Stimulated activated CD8-positive, alpha-beta memory T cell treated with anti-CD3 and anti-CD28 coated beads, Interleukin-4, amount 100 ng/mL, for 24 hours (primary cell): ENCODE results near the gene CASKIN1.
"Not testable (repeated sequence)": the region's sequence is repeated elsewhere in the genome, so short reads cannot be mapped to it uniquely, and the experiment has no call there.

Experiments
- DNase-seq: peaks from one replicate; pipeline ENCODE4 v3.0.0-alpha.2; 2020; ENCODE audit warnings: low read depth

CASKIN1 gene

GRCh38 chr16:2135071-2135470, 61.3 kb downstream of the CASKIN1 start:
- not testable (repeated sequence) for DNase-seq

GRCh38 chr16:2133797-2134196, 62.6 kb downstream of the CASKIN1 start:
- DNase-seq, result not testable (repeated sequence)

GRCh38 chr16:2129890-2130447, 66.4 kb downstream of the CASKIN1 start:
- not testable (repeated sequence) for DNase-seq

- not testable (repeated sequence) for DNase-seq
Measured at GRCh38 chr16:2129251-2129650, 67.2 kb downstream of the CASKIN1 start.

GRCh38 chr16:2127630-2128280, 68.7 kb downstream of the CASKIN1 start:
- DNase-seq, result not testable (repeated sequence)
